Gastrocnemius medialis (tissue), 4 donors: Measurements from ENCODE around the gene ZBTB46.

Experiments
- CTCF ChIP-seq, 5 experiments: fragments of 450-650 bp in 3 of 5; fragments of 200-600 bp in 2 of 5; sonication (generic) in 2 of 5; IDR thresholded peaks in 4 of 5; conservative IDR thresholded peaks in 1 of 5; 1 replicate in 4 of 5; 2 replicates in 1 of 5; pipeline ENCODE4 v1.5.1; 2016 to 2019; ENCODE audit warnings: antibody characterized with exemption in 5 of 5, mild to moderate bottlenecking in 3 of 5, moderate library complexity in 3 of 5
- POLR2A ChIP-seq, 2 donors: fragments of 450-650 bp; IDR thresholded peaks; one replicate each; pipeline ENCODE4 v1.6.1; 2017; ENCODE audit warnings: antibody characterized with exemption in 2 of 2, mild to moderate bottlenecking in 2 of 2, moderate library complexity in 2 of 2

- TF ChIP-seq CTCF (IDR thresholded peaks at IDR 0.05 in 4 of 5, conservative IDR thresholded peaks at IDR 0.05 in 1 of 5) = no peak
- no peak for TF ChIP-seq POLR2A (IDR thresholded peaks at IDR 0.05)
Observed at GRCh38 chr20:63861981-63862901, 31.2 kb upstream of the ZBTB46 start.
